OCI-LY3 (cell line): Measurements from ENCODE around the gene TGFBR1.

Experiments
- H2AFZ ChIP-seq: fragments of 200-600, 300-600 bp; shearing (Covaris generic); 2 replicates; pipeline ENCODE4 v1.6.0; 2014; ENCODE audit warnings: antibody characterized with exemption, low read depth, low read length
- H3K27ac ChIP-seq: fragments of 200-600, 300-600 bp; sonication (generic); 2 replicates; pipeline ENCODE4 v1.5.1; 2014; ENCODE audit warnings: mild to moderate bottlenecking, low read length, moderate library complexity, mixed read lengths
- H3K27me3 ChIP-seq: fragments of 200-600, 300-600 bp; sonication (generic); 2 replicates; pipeline ENCODE4 v1.6.1; 2014; ENCODE audit warnings: low read depth, low read length, mixed read lengths
- H3K36me3 ChIP-seq: fragments of 200-600, 300-600 bp; sonication (generic); replicated peaks from 2 replicates; pipeline ENCODE3; 2014; ENCODE audit warnings: low read depth, low read length, mixed read lengths
- H3K4me1 ChIP-seq: fragments of 300-600, 200-600 bp; sonication (generic); 2 replicates; pipeline ENCODE4 v1.6.1; 2014; ENCODE audit warnings: low read length, mixed read lengths
- H3K4me2 ChIP-seq: fragments of 200-600, 300-600 bp; sonication (generic); 2 replicates; pipeline ENCODE4 v1.6.1; 2014; ENCODE audit warnings: low read length, mixed read lengths
- H3K4me3 ChIP-seq: fragments of 300-600, 200-600 bp; sonication (generic); 2 replicates; pipeline ENCODE4 v1.5.1; 2014; ENCODE audit warnings: antibody characterized with exemption, mild to moderate bottlenecking, low read length, moderate library complexity
- H3K79me2 ChIP-seq: fragments of 300-600, 200-600 bp; shearing (Covaris generic); 2 replicates; pipeline ENCODE4 v1.6.1; 2014; ENCODE audit warnings: mild to moderate bottlenecking, low read length, mixed read lengths
- H3K9ac ChIP-seq: fragments of 300-600, 200-600 bp; shearing (Covaris generic); 2 replicates; pipeline ENCODE4 v1.6.0; 2014; ENCODE audit warnings: mild to moderate bottlenecking, low read length, moderate library complexity
- H3K9me3 ChIP-seq: fragments of 200-600, 300-600 bp; shearing (Covaris generic); 2 replicates; pipeline ENCODE4 v1.6.1; 2014; ENCODE audit warnings: low read length, mixed read lengths; ENCODE audit not compliant: insufficient read depth
- H4K20me1 ChIP-seq: fragments of 200-600, 300-600 bp; sonication (generic); 2 replicates; pipeline ENCODE4 v1.6.1; 2016; ENCODE audit warnings: low read length, mixed read lengths; ENCODE audit not compliant: insufficient read depth
- EZH2phosphoT487 ChIP-seq: fragments of 200-600 bp; shearing (Covaris generic); IDR thresholded peaks from 2 replicates; pipeline ENCODE4 v1.6.1; 2018; ENCODE audit warnings: antibody characterized with exemption, mixed run types, low read depth
- TF ChIP-seq, protein P1 (sequence below): fragments of 200-600, 300-600 bp; sonication (generic); IDR thresholded peaks from 2 replicates; pipeline ENCODE4 v1.5.1; 2014; ENCODE audit warnings: antibody characterized with exemption, low read length, low read depth

Gene TGFBR1

GRCh38 chr9:99189186-99189585, 84.3 kb downstream of the TGFBR1 start:
- Histone ChIP-seq H3K9me3 (no peaks in the 10 kb centered on the region), H4K20me1 (no peaks in the 10 kb centered on the region)

GRCh38 chr9:99189887-99190596, 85.1 kb downstream of the TGFBR1 start:
- Histone ChIP-seq H3K27ac (no peak overlapping the region), H3K27me3 (no peaks in the 10 kb centered on the region), H3K4me3 (no peak overlapping the region), H3K9ac (no peak overlapping the region), H3K36me3 (peaks cover 6% of the 10 kb centered on the region), H3K9me3 (no peaks in the 10 kb centered on the region), H3K4me1 (peaks cover 68% of the 10 kb centered on the region), H4K20me1 (no peaks in the 10 kb centered on the region), H2AFZ (no peak overlapping the region), H3K79me2 (no peaks in the 10 kb centered on the region), H3K4me2 (peak overlapping the region; percentile 55)
- no peak for TF ChIP-seq EZH2phosphoT487
- TF ChIP-seq, protein P1, sequence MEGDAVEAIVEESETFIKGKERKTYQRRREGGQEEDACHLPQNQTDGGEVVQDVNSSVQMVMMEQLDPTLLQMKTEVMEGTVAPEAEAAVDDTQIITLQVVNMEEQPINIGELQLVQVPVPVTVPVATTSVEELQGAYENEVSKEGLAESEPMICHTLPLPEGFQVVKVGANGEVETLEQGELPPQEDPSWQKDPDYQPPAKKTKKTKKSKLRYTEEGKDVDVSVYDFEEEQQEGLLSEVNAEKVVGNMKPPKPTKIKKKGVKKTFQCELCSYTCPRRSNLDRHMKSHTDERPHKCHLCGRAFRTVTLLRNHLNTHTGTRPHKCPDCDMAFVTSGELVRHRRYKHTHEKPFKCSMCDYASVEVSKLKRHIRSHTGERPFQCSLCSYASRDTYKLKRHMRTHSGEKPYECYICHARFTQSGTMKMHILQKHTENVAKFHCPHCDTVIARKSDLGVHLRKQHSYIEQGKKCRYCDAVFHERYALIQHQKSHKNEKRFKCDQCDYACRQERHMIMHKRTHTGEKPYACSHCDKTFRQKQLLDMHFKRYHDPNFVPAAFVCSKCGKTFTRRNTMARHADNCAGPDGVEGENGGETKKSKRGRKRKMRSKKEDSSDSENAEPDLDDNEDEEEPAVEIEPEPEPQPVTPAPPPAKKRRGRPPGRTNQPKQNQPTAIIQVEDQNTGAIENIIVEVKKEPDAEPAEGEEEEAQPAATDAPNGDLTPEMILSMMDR, result no peak

More at GRCh38 chr9:99189186-99189585, 84.3 kb downstream of the TGFBR1 start:
- no peaks in the 10 kb centered on the region for H3K79me2 ChIP-seq
- peak overlapping the region; percentile 22; the same call in 1 of the 2 replicates for H3K4me3 ChIP-seq
- no peak overlapping the region for H3K9ac ChIP-seq
- H3K36me3 ChIP-seq, result no peaks in the 10 kb centered on the region
- H3K4me1 ChIP-seq, result peaks cover 75% of the 10 kb centered on the region
- H3K27me3 ChIP-seq, result no peaks in the 10 kb centered on the region
- peak overlapping the region; percentile 55 for H3K4me2 ChIP-seq
- no peak overlapping the region for H3K27ac ChIP-seq
- TF ChIP-seq, protein P1, result no peak
- TF ChIP-seq EZH2phosphoT487, result no peak
- no peak overlapping the region for H2AFZ ChIP-seq

DNA sequence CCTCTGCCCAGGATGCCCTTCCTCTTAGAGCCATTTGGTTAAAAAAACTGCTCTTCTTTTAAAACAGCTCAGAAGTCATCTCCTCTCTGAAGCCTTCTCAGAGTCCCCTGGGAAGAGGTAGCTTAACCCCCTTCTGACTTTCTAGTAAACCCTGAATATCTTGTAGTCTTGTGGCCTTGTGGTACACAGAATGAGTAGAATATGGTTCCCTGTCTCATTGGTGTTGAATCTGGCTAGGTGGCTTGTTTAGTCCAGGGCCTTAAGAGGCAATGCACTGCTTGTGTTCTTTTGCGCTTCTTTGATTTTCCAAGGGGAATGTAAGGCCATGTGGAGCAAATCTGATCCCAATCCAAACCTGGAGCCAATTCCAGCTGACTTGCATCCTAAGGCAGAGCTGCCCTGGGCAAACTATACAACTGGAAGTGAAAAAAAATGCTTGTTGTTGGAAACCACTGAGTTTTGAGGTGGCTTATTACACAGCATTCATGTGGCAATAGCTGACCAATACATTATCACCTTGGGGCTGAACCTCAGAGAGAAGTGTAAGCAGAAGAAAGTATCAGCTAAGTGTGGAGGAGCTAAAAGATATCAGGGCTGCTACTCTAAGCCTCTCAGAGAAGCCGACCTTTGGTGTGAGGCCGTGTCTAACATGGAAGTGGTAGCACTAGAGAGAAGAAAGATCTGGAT, 85.8 kb downstream of the TGFBR1 start:
- no peak for TF ChIP-seq EZH2phosphoT487
- TF ChIP-seq, protein P1, result no peak
- H3K36me3 ChIP-seq, result peaks cover 6% of the 10 kb centered on the region
- H3K79me2 ChIP-seq, result no peaks in the 10 kb centered on the region

DNA sequence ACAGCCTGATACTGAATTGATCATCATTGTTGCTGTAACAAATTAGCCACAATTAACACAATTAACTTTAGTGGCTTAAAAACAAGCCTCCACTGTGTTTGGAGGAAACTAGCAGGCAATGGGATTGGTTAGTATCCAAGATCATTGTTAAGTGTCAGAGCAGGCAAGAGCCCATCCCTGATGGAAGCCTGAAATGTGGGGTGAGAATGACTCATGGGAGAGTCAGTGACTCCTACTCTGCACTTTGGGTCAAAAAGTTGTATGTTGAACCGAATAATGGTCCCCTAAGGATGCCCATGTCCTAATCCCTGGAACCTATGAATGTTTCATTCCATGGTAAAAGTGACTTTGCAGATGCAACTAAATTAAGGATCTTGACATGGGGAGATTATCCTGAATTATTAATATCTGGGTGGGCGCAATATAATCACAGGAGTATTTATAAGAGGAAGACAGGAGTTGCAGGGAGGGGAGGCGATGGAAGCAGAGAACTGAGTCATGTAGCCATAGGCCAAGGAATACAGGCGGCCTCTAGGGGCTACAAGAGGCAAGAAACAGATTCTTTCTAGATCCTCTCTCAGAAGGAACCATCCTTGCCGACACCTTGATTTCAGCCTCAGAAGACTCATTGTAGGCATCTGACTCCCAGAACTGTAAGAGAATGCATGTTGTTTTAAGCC, 88.0 kb downstream of the TGFBR1 start:
- H3K27me3 ChIP-seq, result no peaks in the 10 kb centered on the region
- H3K9ac ChIP-seq, result no peak overlapping the region
- H3K4me2 ChIP-seq, result peak overlapping the region; percentile 36
- no peaks in the 10 kb centered on the region for H4K20me1 ChIP-seq
- no peak overlapping the region for H3K4me3 ChIP-seq
- no peaks in the 10 kb centered on the region for H3K9me3 ChIP-seq
- TF ChIP-seq EZH2phosphoT487, result no peak
- TF ChIP-seq, protein P1, result peak; percentile 46
- peaks cover 47% of the 10 kb centered on the region for H3K4me1 ChIP-seq
- no peak overlapping the region for H3K27ac ChIP-seq
- H2AFZ ChIP-seq, result no peak overlapping the region
- peaks cover 6% of the 10 kb centered on the region for H3K36me3 ChIP-seq
- no peaks in the 10 kb centered on the region for H3K79me2 ChIP-seq

More for the DNA sequence above, 85.8 kb downstream of the TGFBR1 start:
- Histone ChIP-seq H4K20me1 (no peaks in the 10 kb centered on the region), H3K9ac (no peak overlapping the region), H3K4me1 (peaks cover 61% of the 10 kb centered on the region), H3K27ac (no peak overlapping the region), H2AFZ (no peak overlapping the region), H3K4me2 (no peak overlapping the region), H3K9me3 (no peaks in the 10 kb centered on the region), H3K27me3 (no peaks in the 10 kb centered on the region), H3K4me3 (no peak overlapping the region)
